GM19463 (cell line): ENCODE measurements around the gene DSCAM.

Source experiments
- ATAC-seq: cut with Tn5 transposase; IDR thresholded peaks from one replicate; pipeline ENCODE4 v1.9.1; 2021; ENCODE audit warnings: mild to moderate bottlenecking, moderate library complexity; ENCODE audit not compliant: unreplicated experiment

Gene DSCAM

GRCh38 chr21:40152476-40152875, 694.5 kb downstream of the DSCAM start:
- ATAC-seq, result no peak

DNA sequence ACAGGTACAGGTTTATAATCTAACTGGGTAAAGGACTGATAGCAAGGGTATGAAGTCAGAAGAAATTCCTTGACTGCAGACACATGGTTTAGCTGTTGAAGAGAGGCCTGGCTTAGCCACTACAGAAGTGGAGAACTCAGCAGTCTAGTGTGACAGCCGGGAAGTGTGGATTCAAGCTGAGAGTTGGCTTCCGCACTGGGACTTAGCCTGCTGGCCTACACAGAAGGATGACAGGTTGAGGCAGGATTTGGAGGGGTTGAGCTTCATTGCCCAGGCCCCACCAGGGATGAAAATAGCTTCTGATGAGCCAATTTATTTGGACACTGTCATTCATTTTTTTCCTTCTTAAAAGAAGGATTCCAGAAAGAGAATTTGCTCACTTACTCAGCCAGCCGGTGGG, 695.3 kb downstream of the DSCAM start:
- ATAC-seq, result no peak

- no peak for ATAC-seq
Measured at GRCh38 chr21:40146216-40146837, 700.6 kb downstream of the DSCAM start.

GRCh38 chr21:40143822-40144525, 703.0 kb downstream of the DSCAM start:
- ATAC-seq, result no peak

DNA sequence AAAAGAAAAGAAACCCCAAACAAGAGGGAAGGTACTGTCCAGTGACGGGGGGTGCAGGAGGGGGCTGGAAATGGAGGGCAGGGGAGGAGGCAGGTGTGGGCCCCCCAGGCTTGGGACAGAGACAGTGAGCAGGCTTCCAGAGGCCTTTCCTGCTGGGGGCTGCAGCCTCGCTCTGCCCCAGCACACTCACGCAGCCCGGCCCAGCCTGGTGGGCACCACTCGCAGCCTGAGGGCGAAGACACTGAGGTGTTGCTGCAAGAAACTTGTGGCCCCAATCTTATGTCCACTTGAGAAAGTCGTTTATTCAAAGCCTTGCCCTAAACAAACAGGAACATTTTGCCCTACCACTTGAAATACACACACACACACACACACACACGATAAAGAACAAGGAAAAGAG, 705.3 kb downstream of the DSCAM start:
- ATAC-seq, result no peak

- ATAC-seq, result no peak
Measured at GRCh38 chr21:40140675-40141074, 706.3 kb downstream of the DSCAM start.

- no peak for ATAC-seq
Measured at GRCh38 chr21:40139636-40140035, 707.3 kb downstream of the DSCAM start.

GRCh38 chr21:40136571-40136970, 710.4 kb downstream of the DSCAM start:
- no peak for ATAC-seq

DNA sequence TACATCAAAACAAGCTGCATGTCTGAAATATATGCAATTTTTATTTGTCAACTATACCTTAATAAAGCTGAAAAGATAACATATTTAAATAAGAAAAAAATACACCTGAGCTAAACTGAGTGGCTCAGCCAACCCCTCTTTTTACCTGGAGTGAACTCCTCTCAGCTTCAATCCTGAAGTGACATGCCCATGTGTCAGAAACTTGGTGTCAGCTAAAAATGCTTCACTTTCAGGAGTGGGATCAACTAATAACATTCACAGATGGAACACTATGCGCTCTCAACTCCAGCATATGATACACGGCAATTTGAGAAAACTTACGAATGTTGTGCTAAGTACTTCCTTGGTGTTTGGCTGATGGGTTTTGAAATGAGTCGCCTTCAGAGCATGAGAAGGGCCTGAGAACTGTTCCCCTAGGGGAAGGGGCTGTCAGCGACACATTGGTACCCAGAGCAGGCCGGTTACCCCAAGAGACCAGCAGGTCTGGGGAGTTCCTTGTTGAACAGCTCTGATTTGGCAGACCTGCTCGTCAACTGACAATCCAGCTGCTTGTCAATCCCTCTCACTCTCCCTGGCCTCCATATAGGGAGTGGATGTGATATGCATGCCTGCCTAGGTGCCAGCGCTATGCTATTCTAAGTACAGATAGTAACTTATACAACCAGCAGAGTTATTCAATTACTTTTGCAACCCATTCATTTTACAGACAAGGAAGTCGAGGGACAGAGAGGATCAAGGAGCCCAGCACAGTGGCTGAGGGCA, 712.0 kb downstream of the DSCAM start:
- no peak for ATAC-seq

DNA sequence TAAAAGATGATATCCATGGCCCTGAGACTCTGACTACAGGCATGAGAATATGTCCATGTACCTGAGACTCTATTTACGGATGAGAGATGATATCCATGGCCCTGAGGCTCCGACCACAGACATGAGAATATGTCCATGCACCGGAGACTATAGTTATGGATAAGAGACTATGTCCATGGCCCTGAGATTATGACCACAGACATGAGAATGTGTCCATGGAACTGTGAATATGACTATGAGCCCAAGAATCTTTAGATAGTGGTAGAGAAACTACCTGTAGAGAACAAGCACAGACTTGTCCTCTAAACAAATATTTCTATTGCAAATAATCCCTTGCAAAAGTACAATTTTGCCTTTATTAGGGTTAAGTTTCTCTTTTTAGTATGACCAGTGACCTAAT, 716.5 kb downstream of the DSCAM start:
- no peak for ATAC-seq

DNA sequence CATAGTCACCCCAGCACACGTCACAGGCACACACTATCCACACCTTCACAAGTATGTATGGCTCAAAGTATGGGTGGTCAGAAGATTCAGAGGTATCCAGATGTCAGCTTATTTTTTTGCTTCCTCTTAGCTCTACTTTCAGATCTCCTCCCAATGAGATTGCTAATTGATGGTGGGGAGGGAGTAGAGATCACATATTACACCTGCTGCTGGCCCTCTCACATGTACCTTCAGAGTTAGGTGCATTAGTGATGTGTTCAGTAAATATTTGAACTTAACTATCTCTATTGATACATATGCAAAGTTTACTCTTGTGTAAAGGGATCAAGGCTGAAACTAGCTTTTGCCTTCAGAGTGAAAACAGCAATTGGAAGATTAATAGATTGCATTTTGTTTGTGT, 717.1 kb downstream of the DSCAM start:
- ATAC-seq, result no peak

DNA sequence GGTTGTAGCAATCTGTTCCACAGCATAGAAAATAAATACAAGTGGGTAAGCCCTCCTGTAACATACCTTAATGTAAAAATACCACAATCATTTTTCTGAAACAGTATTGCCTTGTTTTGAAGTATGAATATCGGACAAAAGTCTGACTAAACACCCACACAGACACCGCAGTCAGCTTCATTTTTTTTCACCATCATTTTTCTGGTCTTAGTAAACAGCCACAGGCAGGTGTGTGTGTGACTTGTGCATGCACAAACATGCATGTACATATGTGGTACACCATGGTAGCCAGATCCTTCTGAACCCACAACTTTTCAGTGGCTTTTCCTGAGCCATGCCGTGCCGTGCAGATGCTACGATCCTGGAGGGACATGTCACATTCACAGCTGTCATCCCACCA, 718.1 kb downstream of the DSCAM start:
- ATAC-seq, result no peak

- no peak for ATAC-seq
Measured at GRCh38 chr21:40120940-40121575, 725.9 kb downstream of the DSCAM start.

GRCh38 chr21:40118527-40118926, 728.4 kb downstream of the DSCAM start:
- no peak for ATAC-seq

GRCh38 chr21:40117236-40117635, 729.7 kb downstream of the DSCAM start:
- ATAC-seq, result no peak

- ATAC-seq, result no peak
Measured at GRCh38 chr21:40115775-40116174, 731.2 kb downstream of the DSCAM start.

- no peak for ATAC-seq
Measured at GRCh38 chr21:40102682-40103081, 744.3 kb downstream of the DSCAM start.

DNA sequence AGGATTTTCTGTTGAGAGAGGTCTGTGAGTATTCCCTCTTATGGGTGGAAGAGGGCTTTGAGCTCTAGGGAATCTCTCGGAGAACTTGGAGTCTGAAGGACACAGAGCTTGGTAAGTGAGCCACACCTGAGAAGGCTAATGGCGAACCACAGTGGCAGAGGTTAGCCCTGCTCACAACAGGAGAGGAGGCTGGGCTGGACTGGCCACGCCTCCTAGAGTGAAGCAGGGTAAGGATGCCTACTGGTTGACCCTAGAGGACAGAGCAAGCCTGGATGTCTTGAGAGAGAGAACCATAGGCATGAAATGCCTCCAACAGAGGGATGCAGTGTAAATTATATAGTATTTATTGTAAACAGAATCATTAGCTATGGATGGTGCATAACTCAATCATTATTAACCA, 747.1 kb downstream of the DSCAM start:
- ATAC-seq, result no peak

DNA sequence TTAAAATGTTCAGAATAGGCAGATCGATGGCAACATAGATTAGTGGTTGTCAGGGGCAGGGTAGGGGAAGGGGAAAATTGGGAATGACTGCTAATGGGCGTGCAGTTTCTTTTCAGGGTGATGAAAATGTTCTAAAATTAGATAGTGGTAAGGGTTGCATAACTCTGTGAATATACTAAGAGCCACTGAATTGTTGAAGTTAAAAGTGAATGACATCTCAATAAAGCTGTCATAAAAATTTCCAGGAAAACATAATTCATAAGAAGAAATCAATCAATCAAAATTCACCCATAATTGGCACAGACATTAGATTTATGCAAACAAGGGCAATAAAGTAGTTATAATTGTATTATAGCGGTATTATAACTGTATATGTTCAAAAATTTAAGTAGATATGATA, 751.5 kb downstream of the DSCAM start:
- ATAC-seq, result no peak

GRCh38 chr21:40080385-40080784, 766.6 kb downstream of the DSCAM start:
- no peak for ATAC-seq

DNA sequence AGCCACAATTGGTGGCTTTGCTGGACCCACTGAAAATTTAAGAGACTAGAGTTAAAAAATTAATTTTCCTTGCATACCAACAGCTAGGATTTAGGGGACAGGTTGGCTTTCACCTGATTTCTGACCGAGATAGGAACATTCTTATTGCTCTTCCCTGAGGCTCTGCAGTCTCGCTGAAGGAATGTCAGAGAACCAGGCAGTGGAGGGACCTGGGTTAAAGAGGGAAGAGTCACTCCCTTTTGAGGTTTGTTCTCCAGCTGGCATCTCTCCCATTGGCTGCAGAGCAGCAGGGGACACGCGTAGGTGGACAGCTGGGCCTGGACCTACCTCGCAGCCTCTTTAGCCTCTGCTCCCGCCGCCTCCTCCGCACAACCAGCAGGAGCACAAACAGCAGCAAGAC, 772.2 kb downstream of the DSCAM start:
- no peak for ATAC-seq

- no peak for ATAC-seq
Measured at GRCh38 chr21:40074198-40074597, 772.8 kb downstream of the DSCAM start.
